MCF 10A (cell line): ENCODE results near the gene POU2F3. TPM values are rescaled to one million over a fixed set of nuclear protein-coding genes. Genes with fewer than 3 reads are reported as not detected.

Source experiments
- BruUV-seq: library from RNA; stranded (reverse); fragments of 400-500 nt; replicated peaks from 2 replicates; lab custom pipeline; 2021; lab: Mats Ljungman, UMichigan
- CTCF ChIA-PET: fragments of 300-600 bp; sonication (Branson Sonifier 250); formaldehyde crosslinking; extraction: SDS; loops from one replicate; lab custom pipeline; 2021; ENCODE audit warnings: antibody characterized with exemption, inconsistent platforms; lab: Yijun Ruan, JAX
- POLR2A ChIA-PET: fragments of 300-600, 350-650 bp; sonication (Branson Sonifier 250); formaldehyde crosslinking; extraction: SDS; loops from one replicate; lab custom pipeline; 2020; ENCODE audit warnings: antibody characterized with exemption, inconsistent platforms; lab: Yijun Ruan, JAX
- DNase-seq: peaks from one replicate; pipeline ENCODE4 v3.0.0-alpha.2; 2018; ENCODE audit not compliant: unreplicated experiment
- H3K27ac Mint-ChIP-seq: one replicate; pipeline ENCODE4 v1.8.0; 2022; ENCODE audit warnings: mild to moderate bottlenecking, low read depth, mixed read lengths; ENCODE audit not compliant: unreplicated experiment
- H3K27me3 Mint-ChIP-seq: one replicate; pipeline ENCODE4 v1.8.0; 2022; ENCODE audit warnings: mixed read lengths; ENCODE audit not compliant: insufficient read depth, unreplicated experiment
- H3K36me3 Mint-ChIP-seq: one replicate; pipeline ENCODE4 v1.8.0; 2022; ENCODE audit warnings: mild to moderate bottlenecking, moderate library complexity, mixed read lengths; ENCODE audit not compliant: insufficient read depth, unreplicated experiment
- H3K4me1 Mint-ChIP-seq: one replicate; pipeline ENCODE4 v1.8.0; 2022; ENCODE audit warnings: mixed read lengths; ENCODE audit not compliant: insufficient read depth, unreplicated experiment
- H3K4me3 Mint-ChIP-seq: one replicate; pipeline ENCODE4 v1.8.0; 2022; ENCODE audit warnings: mild to moderate bottlenecking, moderate library complexity, mixed read lengths; ENCODE audit not compliant: unreplicated experiment
- H3K9me3 Mint-ChIP-seq: one replicate; pipeline ENCODE4 v1.8.0; 2022; ENCODE audit warnings: mixed read lengths; ENCODE audit not compliant: unreplicated experiment
- CTCF ChIP-seq: fragments of 200-600 bp; IDR thresholded peaks from one replicate; pipeline ENCODE4 v1.8.0; 2022; ENCODE audit warnings: antibody characterized with exemption, mild to moderate bottlenecking; ENCODE audit not compliant: unreplicated experiment
- intact Hi-C: fragments of 100-400 bp; cut with micrococcal nuclease; formaldehyde crosslinking; loops from 2 replicates; pipeline ENCODE4 v1.14.1; 2022
- total RNA-seq: library from RNA; stranded (reverse); gene quantifications from 2 replicates; pipeline ENCODE4 v1.2.3, GENCODE V29; 2022

POU2F3 gene
- total RNA-seq, 1 experiment from 2014 or later: not detected

DNA sequence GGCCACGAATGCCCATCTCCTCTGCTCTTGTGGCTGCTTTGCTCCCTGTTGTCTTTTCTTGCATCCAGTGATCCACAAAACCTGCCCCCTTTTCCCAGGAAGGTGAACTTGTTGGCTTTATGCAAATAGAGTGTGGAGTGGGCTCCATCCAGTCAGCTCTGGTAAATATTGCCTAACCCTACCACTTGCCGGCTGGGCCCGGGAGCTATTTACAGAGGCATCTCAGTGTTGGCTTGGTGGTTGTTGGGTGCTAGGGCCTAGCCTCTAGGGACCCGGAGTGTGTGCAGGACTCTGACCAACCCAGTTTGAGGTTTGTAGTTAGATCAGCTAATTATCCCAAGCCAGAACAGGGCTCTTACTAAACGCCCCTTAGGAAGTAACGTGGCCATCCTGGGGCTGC lies 44.3 kb downstream of the POU2F3 start:
- H3K4me1 Mint-ChIP-seq: no peaks in the 10 kb centered on the region
- H3K4me3 Mint-ChIP-seq: no peak overlapping the region
- no peak for DNase-seq
- CTCF ChIA-PET: interaction anchor here (0.7 to 0.9 kb wide), 2 partner anchors 16 to 19 kb away, joined by 3 to 5 read pairs; no protein-coding TSS in a partner anchor
- H3K27me3 Mint-ChIP-seq: no peaks in the 10 kb centered on the region
- intact Hi-C loops: no loop called here
- no peak overlapping the region for H3K27ac Mint-ChIP-seq
- no TSS peak for BruUV-seq
- TF ChIP-seq CTCF: no peak
- no peaks in the 10 kb centered on the region for H3K36me3 Mint-ChIP-seq
- H3K9me3 Mint-ChIP-seq: no peaks in the 10 kb centered on the region
- POLR2A ChIA-PET: interaction anchor here (0.6 kb wide), 1 partner anchor 51 kb away, joined by 3 read pairs; no protein-coding TSS in a partner anchor

- intact Hi-C loops: no loop called here
- Mint-ChIP-seq H3K27me3 (no peaks in the 10 kb centered on the region), H3K4me1 (no peaks in the 10 kb centered on the region), H3K27ac (no peak overlapping the region), H3K36me3 (no peaks in the 10 kb centered on the region), H3K4me3 (no peak overlapping the region), H3K9me3 (no peaks in the 10 kb centered on the region)
- no peak for TF ChIP-seq CTCF
- BruUV-seq: no TSS peak
- POLR2A ChIA-PET: no interaction called here
- DNase-seq: no peak
- CTCF ChIA-PET: interaction anchor here (0.8 kb wide), 1 partner anchor 56 kb away, joined by 4 read pairs; no protein-coding TSS in a partner anchor
Measured at GRCh38 chr11:120285256-120285655, 45.3 kb downstream of the POU2F3 start.

GRCh38 chr11:120288021-120288420 lies 48.1 kb downstream of the POU2F3 start:
- no TSS peak for BruUV-seq
- no peak for DNase-seq
- intact Hi-C loops: no loop called here
- Mint-ChIP-seq H3K27me3 (peaks cover 10% of the 10 kb centered on the region), H3K4me1 (no peaks in the 10 kb centered on the region), H3K27ac (no peak overlapping the region), H3K36me3 (no peaks in the 10 kb centered on the region), H3K4me3 (no peak overlapping the region), H3K9me3 (no peaks in the 10 kb centered on the region)
- POLR2A ChIA-PET: interaction anchor here (1.3 to 1.5 kb wide), 2 partner anchors 14 to 52 kb away, joined by 3 to 4 read pairs; no protein-coding TSS in a partner anchor
- no peak for TF ChIP-seq CTCF
- CTCF ChIA-PET: interaction anchor here (2.8 to 3.1 kb wide), 3 partner anchors 11 to 52 kb away, joined by 12 to 18 read pairs (median 13); no protein-coding TSS in a partner anchor

DNA sequence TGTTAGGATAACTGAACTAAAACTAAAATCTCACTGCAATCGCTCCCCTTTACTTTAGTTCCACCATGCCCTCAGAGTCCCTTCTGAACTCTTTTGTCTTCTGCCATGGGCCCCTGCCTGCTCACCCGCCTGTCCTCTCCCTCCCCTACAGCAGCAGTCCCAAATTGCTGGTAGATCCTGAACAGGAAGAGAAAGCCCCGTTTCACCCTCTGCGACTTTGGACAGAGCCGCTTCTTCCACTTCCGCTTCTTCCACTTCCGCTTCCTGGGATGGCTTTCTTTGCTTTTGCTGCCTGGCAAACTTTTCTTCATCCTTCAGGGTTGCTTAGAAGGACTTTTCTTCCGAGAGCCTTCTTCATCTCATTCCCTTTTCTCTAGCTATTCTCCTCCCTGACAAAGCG lies 49.5 kb downstream of the POU2F3 start:
- Mint-ChIP-seq H3K4me1 (no peaks in the 10 kb centered on the region), H3K9me3 (no peaks in the 10 kb centered on the region), H3K27me3 (peaks cover 24% of the 10 kb centered on the region), H3K36me3 (no peaks in the 10 kb centered on the region), H3K27ac (no peak overlapping the region), H3K4me3 (no peak overlapping the region)
- ChIA-PET CTCF (interaction anchor here (0.8 to 3.1 kb wide), 5 partner anchors 10 to 55 kb away, joined by 4 to 18 read pairs (median 6); no protein-coding TSS in a partner anchor), POLR2A (interaction anchor here (1.3 kb wide), 1 partner anchor 53 kb away, joined by 4 read pairs; no protein-coding TSS in a partner anchor)
- BruUV-seq: no TSS peak
- intact Hi-C loops: no loop called here
- DNase-seq: no peak
- TF ChIP-seq CTCF: no peak
